HG03108 (cell line): ENCODE measurements around the gene HRC.
A peak's percentile ranks its signal among the peaks of the same experiment; 100 is the strongest.

ENCODE experiments used
- ATAC-seq: cut with Tn5 transposase; IDR thresholded peaks from one replicate; pipeline ENCODE4 v1.9.1; 2021; ENCODE audit warnings: moderate library complexity; ENCODE audit not compliant: unreplicated experiment

Gene HRC

DNA sequence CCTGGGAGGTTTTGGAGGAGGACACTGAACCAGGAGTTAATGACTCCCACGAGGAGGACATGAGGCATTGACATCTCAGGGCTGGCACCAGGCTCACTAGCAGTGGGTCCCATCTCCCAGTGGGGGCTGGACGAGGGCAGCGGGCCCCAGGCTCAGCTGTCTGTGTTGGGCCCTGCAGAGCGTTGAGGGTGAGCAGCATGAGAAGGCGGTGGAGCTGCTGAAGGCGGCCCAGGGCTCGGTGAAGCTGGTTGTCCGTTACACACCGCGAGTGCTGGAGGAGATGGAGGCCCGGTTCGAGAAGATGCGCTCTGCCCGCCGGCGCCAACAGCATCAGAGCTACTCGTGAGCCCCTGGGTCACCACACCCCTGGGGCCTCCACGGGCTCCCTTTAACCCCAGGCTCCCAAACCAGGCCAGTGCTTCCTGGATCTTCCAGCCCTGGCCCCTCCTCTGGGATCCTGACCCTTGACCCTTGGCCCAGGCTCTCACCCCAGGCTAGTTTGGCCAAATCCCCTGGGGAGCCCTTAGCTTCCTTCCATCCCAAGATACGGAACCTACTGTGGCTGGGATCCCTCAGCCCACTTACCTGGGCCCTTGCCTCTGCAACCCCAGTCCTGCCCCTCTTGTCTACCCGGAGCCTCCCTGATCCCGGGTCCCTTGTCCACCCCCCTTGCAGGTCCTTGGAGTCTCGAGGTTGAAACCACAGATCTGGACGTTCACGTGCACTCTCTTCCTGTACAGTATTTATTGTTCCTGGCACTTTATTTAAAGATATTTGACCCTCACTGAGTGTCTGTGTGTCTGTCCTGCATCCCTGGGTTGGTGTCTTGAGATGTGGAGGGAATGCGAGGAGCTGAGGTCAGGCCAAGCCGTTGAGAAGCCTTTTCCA, 37.3 kb downstream of the HRC start:
- no peak for ATAC-seq

GRCh38 chr19:49116544-49116943, 38.7 kb downstream of the HRC start:
- no peak for ATAC-seq

DNA sequence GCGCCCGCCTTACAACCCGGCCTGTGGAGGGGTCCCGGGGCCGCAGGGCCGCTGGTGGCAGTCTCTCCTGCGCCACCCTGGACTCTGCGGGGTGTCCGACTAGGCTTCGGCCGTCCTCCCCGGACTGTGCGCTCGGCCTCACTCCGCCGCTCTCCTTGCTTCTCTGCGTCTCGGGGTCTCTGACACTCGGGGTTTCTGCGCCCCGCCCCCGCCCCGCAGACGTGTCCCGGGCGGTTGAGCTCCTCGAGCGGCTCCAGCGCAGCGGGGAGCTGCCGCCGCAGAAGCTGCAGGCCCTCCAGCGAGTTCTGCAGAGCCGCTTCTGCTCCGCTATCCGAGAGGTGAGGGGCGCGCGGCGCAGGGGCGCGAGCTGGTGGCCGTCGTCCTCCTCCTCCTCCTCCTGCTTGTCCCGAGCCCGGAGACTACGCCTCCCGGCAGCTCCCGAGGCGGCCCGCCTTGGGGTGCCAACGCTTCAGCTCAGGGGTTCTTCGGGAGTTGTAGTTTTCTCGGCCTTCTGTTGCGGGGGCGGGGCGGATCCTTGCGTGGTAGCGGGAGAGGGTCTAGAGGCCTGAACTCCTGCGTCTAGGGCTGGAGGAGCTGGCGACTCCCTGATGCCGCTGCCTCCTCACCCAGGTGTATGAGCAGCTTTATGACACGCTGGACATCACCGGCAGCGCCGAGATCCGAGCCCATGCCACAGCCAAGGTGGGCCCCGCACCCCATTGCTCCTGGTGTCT, 40.4 kb downstream of the HRC start:
- no peak for ATAC-seq

DNA sequence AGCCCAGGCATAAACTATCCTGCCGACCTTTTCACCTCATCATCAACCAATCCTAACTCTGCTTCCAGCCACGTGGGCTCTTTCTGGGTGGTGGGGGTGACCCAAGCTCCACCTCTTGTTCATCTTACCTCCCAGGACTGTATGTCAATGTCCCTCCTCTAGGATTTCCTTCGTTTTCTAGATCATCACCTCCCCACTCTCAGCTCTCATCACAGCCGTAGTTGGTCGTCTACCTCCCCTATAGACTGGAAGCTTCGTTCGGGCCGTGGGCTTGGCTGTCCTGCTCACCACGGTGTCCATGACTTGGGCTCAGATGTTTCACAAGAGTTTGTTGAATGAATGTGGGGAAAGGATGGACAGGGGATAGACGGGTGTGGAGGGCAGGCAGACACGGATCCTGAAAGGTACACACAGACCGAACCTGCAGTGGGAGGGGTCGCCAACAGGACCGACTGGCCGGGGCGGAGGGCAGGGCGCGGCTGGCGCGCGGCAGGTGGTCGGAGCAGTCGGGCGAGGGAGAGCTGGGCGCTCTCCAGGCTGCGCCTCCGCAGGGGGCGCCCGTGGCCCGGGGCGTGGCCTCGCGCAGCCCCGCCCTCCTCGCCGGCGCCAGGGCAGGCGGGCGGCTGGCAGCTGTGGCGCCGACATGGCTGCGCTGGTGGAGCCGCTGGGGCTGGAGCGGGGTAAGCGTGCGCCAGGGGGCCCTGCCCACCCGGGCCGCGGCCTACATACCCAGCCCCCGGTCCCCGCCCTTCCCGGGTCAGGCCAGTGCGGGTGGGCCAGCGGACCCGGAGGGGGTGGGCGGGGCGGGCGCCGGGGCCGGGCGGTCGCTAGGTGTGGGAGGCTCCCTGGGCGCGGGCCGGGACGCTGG, 41.2 kb downstream of the HRC start, which contains the start of gene LIN7B:
Gene LIN7B (plus strand): TSS at position 609 of the 868 bp plus-strand sequence. CDS start 35 bp downstream, at position 644.
- ATAC-seq: peak; percentile 54

- no peak for ATAC-seq
Measured at GRCh38 chr19:49111218-49111998, 43.8 kb downstream of the HRC start.

GRCh38 chr19:49110567-49110966, 44.6 kb downstream of the HRC start:
- ATAC-seq: no peak

GRCh38 chr19:49109569-49110233, 45.5 kb downstream of the HRC start:
- ATAC-seq: no peak

DNA sequence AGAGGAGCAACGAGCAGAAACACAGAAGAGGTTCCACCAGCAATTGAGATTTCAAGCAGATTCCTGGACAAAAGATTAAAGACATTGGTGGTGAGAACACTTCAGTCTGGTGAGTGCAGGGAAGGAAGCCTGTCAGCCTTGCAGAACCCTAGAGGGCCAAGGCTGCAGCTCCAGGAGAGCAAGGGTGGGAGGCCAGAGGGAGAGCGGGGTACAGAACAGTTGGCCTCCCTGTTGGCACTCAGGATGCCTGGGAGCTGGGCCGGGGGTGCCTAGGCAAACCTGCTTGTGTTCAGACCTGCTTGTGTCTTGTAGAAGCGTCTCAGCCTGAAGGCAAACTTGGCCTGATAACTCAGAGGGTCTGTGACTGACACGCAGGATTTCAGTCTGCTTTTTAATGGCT, 46.1 kb downstream of the HRC start:
- no peak for ATAC-seq

DNA sequence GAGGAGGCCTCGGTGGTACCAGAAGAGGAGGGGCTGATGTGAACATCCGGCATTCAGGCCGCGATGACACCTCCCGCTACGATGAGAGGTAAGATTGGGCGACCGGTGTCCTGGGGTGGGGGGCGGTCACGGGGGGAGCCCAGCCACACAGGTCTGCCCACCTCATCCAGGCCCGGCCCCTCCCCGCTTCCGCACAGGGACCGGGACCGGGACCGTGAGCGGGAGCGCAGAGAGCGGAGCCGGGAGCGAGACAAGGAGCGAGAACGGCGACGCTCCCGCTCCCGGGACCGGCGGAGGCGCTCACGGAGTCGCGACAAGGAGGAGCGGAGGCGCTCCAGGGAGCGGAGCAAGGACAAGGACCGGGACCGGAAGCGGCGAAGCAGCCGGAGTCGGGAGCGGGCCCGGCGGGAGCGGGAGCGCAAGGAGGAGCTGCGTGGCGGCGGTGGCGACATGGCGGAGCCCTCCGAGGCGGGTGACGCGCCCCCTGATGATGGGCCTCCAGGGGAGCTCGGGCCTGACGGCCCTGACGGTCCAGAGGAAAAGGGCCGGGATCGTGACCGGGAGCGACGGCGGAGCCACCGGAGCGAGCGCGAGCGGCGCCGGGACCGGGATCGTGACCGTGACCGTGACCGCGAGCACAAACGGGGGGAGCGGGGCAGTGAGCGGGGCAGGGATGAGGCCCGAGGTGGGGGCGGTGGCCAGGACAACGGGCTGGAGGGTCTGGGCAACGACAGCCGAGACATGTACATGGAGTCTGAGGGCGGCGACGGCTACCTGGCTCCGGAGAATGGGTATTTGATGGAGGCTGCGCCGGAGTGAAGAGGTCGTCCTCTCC, 47.4 kb downstream of the HRC start:
- no peak for ATAC-seq

DNA sequence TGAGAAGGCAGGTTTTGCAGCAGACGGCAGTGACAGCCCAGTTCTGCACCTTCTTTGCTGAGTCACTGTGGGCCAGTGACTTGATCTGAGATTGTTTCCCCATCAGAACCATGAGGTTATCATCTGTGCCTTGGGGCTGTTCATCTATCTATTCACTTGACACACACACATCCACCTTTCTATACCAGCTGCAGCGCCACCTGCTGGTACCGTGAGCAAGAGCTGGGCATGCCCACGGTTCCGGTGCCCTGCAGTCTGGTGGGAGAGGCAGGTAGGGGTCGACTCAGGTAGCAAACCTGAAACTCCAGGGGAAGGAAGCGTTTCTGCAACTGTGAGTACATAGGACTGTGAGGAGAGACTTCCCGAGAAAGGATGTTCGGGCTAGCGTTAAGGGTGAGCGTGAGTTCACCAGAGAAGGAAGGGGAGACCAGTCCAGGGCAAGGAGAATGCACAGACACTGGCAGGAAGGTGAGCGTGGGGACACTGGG, 48.5 kb downstream of the HRC start:
- no peak for ATAC-seq

GRCh38 chr19:49104229-49104864, 50.8 kb downstream of the HRC start:
- no peak for ATAC-seq

GRCh38 chr19:49103331-49104085, 51.7 kb downstream of the HRC start:
- ATAC-seq: no peak

DNA sequence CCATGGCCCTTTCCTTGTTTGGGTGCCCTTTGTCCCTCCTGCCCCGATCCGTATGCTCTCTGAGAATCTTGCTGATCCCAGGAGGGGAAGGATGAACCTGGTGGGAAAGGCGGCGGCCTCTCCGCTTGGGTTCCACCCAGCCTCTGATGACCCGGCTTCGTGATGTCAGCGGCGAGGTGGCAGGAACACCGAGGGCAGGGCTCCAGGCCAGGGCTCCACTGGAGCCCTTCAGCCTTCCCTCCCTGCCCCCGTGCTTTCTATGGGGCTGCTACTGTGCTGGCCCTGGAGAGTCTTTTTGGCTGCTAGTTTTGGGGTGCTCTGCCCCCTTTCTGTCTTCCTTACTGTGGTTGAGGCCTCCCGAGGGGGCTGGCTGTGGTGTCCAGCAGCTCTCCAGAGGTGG, 52.9 kb downstream of the HRC start:
- ATAC-seq: no peak
